HG03175 (cell line): ENCODE measurements around the gene ARHGAP1.

Source experiments
- ATAC-seq: cut with Tn5 transposase; IDR thresholded peaks from one replicate; pipeline ENCODE4 v1.9.1; 2021; ENCODE audit warnings: mild to moderate bottlenecking, moderate library complexity; ENCODE audit not compliant: unreplicated experiment

ARHGAP1 gene

DNA sequence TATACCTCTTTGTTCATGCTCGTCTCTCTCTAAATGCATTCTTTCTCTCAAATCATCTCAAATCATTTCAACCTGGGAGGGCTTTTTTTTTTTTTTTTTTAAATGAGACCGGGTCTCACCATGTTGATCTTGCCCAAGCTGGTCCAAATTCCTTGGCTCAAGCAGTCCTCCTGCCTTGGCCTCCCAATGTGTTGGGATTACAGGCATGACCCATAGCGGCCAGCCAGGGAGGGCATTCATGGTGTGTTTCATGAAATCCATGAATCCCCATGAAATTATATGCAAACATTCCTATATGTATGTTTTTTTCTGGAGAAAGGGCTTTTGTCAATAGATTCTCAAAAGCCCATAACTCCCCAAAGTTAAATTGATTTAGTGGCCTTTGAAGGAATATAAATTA lies 56.9 kb downstream of the ARHGAP1 start:
- no peak for ATAC-seq

DNA sequence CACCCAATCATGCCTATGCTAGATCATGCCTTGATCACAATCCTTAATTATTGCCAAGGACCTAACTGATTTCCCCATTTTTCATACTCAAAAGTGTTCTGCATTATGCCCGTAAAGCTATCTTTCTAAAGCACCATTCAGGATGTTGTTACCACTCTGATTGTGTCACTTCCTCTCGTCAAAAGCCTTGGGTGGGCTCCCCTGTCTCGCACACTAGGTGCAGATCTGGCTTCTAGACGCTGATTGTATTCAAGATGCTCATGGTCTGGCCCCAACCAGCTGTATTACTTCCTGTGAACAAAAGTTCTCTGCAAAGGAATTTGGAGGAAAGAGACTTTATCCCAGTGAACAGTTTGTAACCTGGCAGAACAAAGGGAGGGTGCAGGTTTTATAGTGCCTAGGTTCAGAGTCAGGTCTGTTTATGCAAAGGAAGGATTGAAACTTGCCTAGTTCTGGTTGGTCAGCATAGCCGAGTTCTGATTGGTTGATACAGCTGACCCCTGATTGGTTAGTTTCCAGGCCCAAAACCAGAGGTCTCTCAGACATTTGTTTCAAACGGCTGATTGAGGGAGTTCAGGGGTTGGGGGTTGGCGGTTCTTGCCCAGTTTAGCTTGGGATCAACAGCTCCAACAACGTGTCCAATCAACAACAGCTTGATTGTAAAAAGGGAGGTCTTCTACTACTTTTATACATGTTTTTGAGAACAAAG lies 57.6 kb downstream of the ARHGAP1 start:
- no peak for ATAC-seq

GRCh38 chr11:46641639-46642038 lies 58.8 kb downstream of the ARHGAP1 start:
- no peak for ATAC-seq

- no peak for ATAC-seq
These were observed 60.2 kb downstream of the ARHGAP1 start for GRCh38 chr11:46640036-46640788.

GRCh38 chr11:46639197-46639839 lies 61.1 kb downstream of the ARHGAP1 start:
- ATAC-seq, result no peak

DNA sequence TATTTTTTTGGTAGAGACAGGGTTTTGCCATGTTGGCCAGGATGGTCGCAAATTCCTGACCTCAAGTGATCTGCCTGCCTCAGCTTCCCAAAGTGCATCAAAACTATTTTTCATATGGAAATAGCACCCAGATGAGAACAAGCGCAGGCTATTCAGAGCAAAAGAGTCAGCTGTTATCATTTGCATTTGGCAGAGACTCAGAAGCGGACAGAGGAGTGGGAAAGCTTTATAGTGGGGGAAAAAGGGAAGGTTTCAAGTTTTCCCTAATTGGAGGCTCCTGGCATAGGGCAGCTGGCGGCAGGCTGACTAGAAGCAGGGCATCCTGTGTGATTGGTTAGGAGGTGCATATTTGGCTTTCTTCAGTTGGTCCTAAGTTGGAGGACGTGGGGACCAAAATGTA lies 62.9 kb downstream of the ARHGAP1 start:
- ATAC-seq, result no peak

DNA sequence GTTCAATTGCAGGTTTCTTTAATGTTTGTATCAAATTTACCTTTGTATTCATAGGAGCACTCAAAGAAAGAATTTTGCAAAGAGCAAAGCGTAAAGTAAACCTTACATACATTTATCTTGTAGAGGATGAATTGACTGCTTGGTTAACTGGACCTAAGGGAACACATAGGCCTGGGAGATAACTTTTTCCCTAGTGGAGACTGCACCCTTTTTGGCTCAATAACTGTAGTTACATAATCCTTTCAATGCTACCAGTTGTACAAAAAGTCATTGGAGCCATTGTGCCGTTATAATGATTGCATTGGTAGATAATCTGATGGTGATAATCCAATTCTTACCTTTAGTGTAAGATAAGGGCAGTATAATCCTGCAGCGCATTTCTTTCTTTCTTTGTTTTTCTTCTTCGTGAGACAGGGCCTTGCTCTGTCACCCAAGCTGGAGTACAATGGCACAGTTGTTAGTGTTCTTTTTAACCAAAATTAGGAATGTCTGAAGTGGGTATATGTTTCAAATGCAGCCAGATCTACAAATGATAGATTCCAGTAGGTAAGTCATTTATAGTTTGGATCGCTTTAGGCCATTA lies 64.8 kb downstream of the ARHGAP1 start:
- ATAC-seq, result no peak

DNA sequence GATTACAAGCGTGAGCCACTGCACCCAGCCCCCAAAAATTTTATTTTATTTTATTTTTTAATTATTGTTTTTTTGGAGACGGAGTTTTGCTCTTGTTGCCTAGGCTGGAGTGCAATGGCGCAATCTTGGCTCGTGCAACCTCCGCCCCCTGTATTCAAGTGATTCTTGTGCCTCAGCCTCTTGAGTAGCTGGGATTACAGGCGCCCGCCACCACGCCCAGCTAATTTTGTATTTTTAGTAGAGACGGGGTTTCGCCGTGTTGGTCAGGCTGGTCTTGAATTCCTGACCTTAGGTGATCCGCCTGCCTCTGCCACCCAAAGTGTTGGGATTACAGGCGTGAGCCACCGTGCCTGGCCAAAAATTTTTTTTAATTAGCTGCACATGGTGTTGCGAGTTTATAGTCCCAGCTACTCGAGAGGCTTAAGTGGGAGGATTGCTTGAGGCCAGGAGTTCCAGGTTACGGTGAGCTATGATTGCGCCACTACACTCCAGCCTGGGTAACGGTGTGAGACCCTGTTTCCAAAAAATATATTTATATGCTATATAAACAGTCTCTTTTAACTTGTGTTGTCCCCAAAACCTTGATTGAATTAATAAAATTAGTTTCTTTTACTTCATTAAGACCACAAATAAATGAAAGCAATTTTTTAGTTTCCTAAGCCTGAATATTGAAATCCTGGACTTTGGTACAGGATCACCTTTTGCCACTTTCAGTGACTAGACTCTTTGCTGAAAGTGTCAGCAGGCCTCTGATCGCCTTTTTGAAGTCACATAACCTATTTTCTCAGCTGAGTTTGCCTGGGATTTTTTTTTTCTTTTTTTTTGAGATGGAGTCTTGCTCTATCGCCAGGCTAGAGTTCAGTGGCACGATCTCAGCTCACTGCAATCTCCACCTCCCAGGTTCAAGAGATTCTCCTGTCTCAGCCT lies 66.9 kb downstream of the ARHGAP1 start:
- ATAC-seq, result no peak

- ATAC-seq, result no peak
These were observed 67.9 kb downstream of the ARHGAP1 start for GRCh38 chr11:46632502-46632901.

GRCh38 chr11:46631676-46632075 lies 68.7 kb downstream of the ARHGAP1 start:
- no peak for ATAC-seq

GRCh38 chr11:46630237-46630636 lies 70.2 kb downstream of the ARHGAP1 start:
- no peak for ATAC-seq

- no peak for ATAC-seq
These were observed 71.5 kb downstream of the ARHGAP1 start for GRCh38 chr11:46628961-46629360.
